ENCODE measurements around the gene CLEC10A.

The CLEC10A gene

GRCh38 chr17:7078711-7079110 is 1.3 kb downstream of the CLEC10A start:
- Histone ChIP-seq H3F3A (ENCODE audit: low read depth) (no peaks in the 10 kb centered on the region), H3K9me3 (ENCODE audit: insufficient read depth, low read depth, low read length) (no peaks in the 10 kb centered on the region), H3K4me3 (ENCODE audit: low read length, poor library complexity, severe bottlenecking) (no peak overlapping the region), H3K4me2 (ENCODE audit: low read depth, low read length, poor library complexity, severe bottlenecking) (no peak overlapping the region), H3K36me3 (ENCODE audit: insufficient read depth, low read length) (no peaks in the 10 kb centered on the region), H3K4me1 (ENCODE audit: insufficient read depth, low read length, poor library complexity, severe bottlenecking) (peaks cover 4% of the 10 kb centered on the region), H3K9me2 (replicated peaks; ENCODE audit: low read depth, low read length) (no peaks in the 10 kb centered on the region), H3K79me2 (ENCODE audit: insufficient read depth, low read length) (no peaks in the 10 kb centered on the region), H4K20me1 (ENCODE audit: insufficient read depth, low read length, poor library complexity, severe bottlenecking) (no peaks in the 10 kb centered on the region), H3K9ac (ENCODE audit: low read depth, low read length, poor library complexity, severe bottlenecking) (no peak overlapping the region), H3K27me3 (ENCODE audit: insufficient read depth, low read length, poor library complexity, severe bottlenecking) (no peaks in the 10 kb centered on the region), H2AFZ (ENCODE audit: low read length) (no peak overlapping the region)
- no peak for TF ChIP-seq CTCF (conservative IDR thresholded peaks at IDR 0.05; ENCODE audit: low read length)
- no peak for TF ChIP-seq EZH2phosphoT487 (IDR thresholded peaks at IDR 0.05; ENCODE audit: borderline replicate concordance)

GRCh38 chr17:7077911-7078546 is 2.0 kb downstream of the CLEC10A start:
- Histone ChIP-seq H3F3A (ENCODE audit: low read depth) (no peaks in the 10 kb centered on the region), H3K4me3 (ENCODE audit: low read length, poor library complexity, severe bottlenecking) (no peak overlapping the region), H3K9ac (ENCODE audit: low read depth, low read length, poor library complexity, severe bottlenecking) (no peak overlapping the region), H3K36me3 (ENCODE audit: insufficient read depth, low read length) (no peaks in the 10 kb centered on the region), H2AFZ (ENCODE audit: low read length) (no peak overlapping the region), H3K9me3 (ENCODE audit: insufficient read depth, low read depth, low read length) (no peaks in the 10 kb centered on the region), H4K20me1 (ENCODE audit: insufficient read depth, low read length, poor library complexity, severe bottlenecking) (no peaks in the 10 kb centered on the region), H3K4me1 (ENCODE audit: insufficient read depth, low read length, poor library complexity, severe bottlenecking) (peaks cover 4% of the 10 kb centered on the region), H3K4me2 (ENCODE audit: low read depth, low read length, poor library complexity, severe bottlenecking) (no peak overlapping the region), H3K79me2 (ENCODE audit: insufficient read depth, low read length) (no peaks in the 10 kb centered on the region), H3K9me2 (replicated peaks; ENCODE audit: low read depth, low read length) (no peaks in the 10 kb centered on the region), H3K27me3 (ENCODE audit: insufficient read depth, low read length, poor library complexity, severe bottlenecking) (no peaks in the 10 kb centered on the region)
- TF ChIP-seq EZH2phosphoT487 (IDR thresholded peaks at IDR 0.05; ENCODE audit: borderline replicate concordance) (no peak), CTCF (conservative IDR thresholded peaks at IDR 0.05; ENCODE audit: low read length) (no peak)

GRCh38 chr17:7074931-7075330 is 5.1 kb downstream of the CLEC10A start:
- no peaks in the 10 kb centered on the region for H3K9me2 ChIP-seq (replicated peaks; ENCODE audit: low read depth, low read length)
- H3K79me2 ChIP-seq (ENCODE audit: insufficient read depth, low read length) = no peaks in the 10 kb centered on the region
- TF ChIP-seq EZH2phosphoT487 (IDR thresholded peaks at IDR 0.05; ENCODE audit: borderline replicate concordance) (no peak), CTCF (conservative IDR thresholded peaks at IDR 0.05; ENCODE audit: low read length) (no peak)
- no peaks in the 10 kb centered on the region for H3K9me3 ChIP-seq (ENCODE audit: insufficient read depth, low read depth, low read length)
- no peaks in the 10 kb centered on the region for H3K4me1 ChIP-seq (ENCODE audit: insufficient read depth, low read length, poor library complexity, severe bottlenecking)
- H3K9ac ChIP-seq (ENCODE audit: low read depth, low read length, poor library complexity, severe bottlenecking) = no peak overlapping the region
- no peaks in the 10 kb centered on the region for H3K36me3 ChIP-seq (ENCODE audit: insufficient read depth, low read length)
- H3K27me3 ChIP-seq (ENCODE audit: insufficient read depth, low read length, poor library complexity, severe bottlenecking) = no peaks in the 10 kb centered on the region
- no peak overlapping the region for H3K4me2 ChIP-seq (ENCODE audit: low read depth, low read length, poor library complexity, severe bottlenecking)
- no peak overlapping the region for H2AFZ ChIP-seq (ENCODE audit: low read length)
- no peaks in the 10 kb centered on the region for H4K20me1 ChIP-seq (ENCODE audit: insufficient read depth, low read length, poor library complexity, severe bottlenecking)
- H3F3A ChIP-seq (ENCODE audit: low read depth) = no peaks in the 10 kb centered on the region
- no peak overlapping the region for H3K4me3 ChIP-seq (ENCODE audit: low read length, poor library complexity, severe bottlenecking)
